ENCODE measurements around the gene HES7.

The HES7 gene

GRCh38 chr17:8155231-8155995 lies 31.5 kb upstream of the HES7 start:
- DNase-seq, result no peak

GRCh38 chr17:8154608-8155155 lies 30.8 kb upstream of the HES7 start:
- no peak for DNase-seq

- DNase-seq, result peak; percentile 70
Observed at GRCh38 chr17:8153957-8154607, 30.2 kb upstream of the HES7 start.

GRCh38 chr17:8153525-8153956 lies 29.6 kb upstream of the HES7 start:
- DNase-seq, result peak; percentile 62

GRCh38 chr17:8153031-8153451 lies 29.1 kb upstream of the HES7 start:
- DNase-seq, result no peak

- peak; percentile 96 for DNase-seq
Observed at GRCh38 chr17:8152112-8152775, 28.3 kb upstream of the HES7 start, which contains the start of gene PER1. PER1 (minus strand) TSS chr17:8152404; CDS start chr17:8150706, 1,698 bp downstream.

- peak; percentile 45 for DNase-seq
Observed at GRCh38 chr17:8151641-8152111, 27.8 kb upstream of the HES7 start.

GRCh38 chr17:8151120-8151640 lies 27.3 kb upstream of the HES7 start:
- peak; percentile 91 for DNase-seq

- peak; percentile 33 for DNase-seq
Observed at GRCh38 chr17:8150194-8151119, 26.6 kb upstream of the HES7 start.

GRCh38 chr17:8149419-8150193 lies 25.7 kb upstream of the HES7 start:
- DNase-seq, result no peak

GRCh38 chr17:8148560-8148959 lies 24.7 kb upstream of the HES7 start:
- no peak for DNase-seq

GRCh38 chr17:8147805-8148404 lies 24.0 kb upstream of the HES7 start:
- no peak for DNase-seq

GRCh38 chr17:8147141-8147804 lies 23.4 kb upstream of the HES7 start:
- DNase-seq, result no peak

GRCh38 chr17:8146381-8147140 lies 22.7 kb upstream of the HES7 start:
- no peak for DNase-seq

- DNase-seq, result no peak
Observed at GRCh38 chr17:8145811-8146210, 21.9 kb upstream of the HES7 start.

GRCh38 chr17:8144401-8145231 lies 20.7 kb upstream of the HES7 start:
- DNase-seq, result no peak

GRCh38 chr17:8143581-8144400 lies 19.9 kb upstream of the HES7 start:
- no peak for DNase-seq
